Astrocyte of the spinal cord (primary cell): ENCODE measurements around the gene LMAN2.

Experiments used
- DNase-seq: peaks from one replicate; pipeline ENCODE4 v3.0.0; 2011; ENCODE audit warnings: low read depth, low spot score
- H3K4me3 ChIP-seq: 2 replicates; pipeline ENCODE4 v1.5.1; 2011; ENCODE audit warnings: low read depth, mild to moderate bottlenecking, low read length, moderate library complexity
- in situ Hi-C: cut with HindIII; loops from 2 replicates; pipeline ENCODE4 v1.10.0; 2017; ENCODE audit warnings: low sequenced_read_pairs
- TF ChIP-seq, protein P1 (sequence below): IDR thresholded peaks from 2 replicates; pipeline ENCODE4 v1.5.1; 2012; ENCODE audit warnings: low read depth, mild to moderate bottlenecking, low read length, inconsistent platforms

The LMAN2 gene

GRCh38 chr5:177296581-177296980 is 54.9 kb downstream of the LMAN2 start:
- no peak overlapping the region for H3K4me3 ChIP-seq

GRCh38 chr5:177295924-177296323 is 55.5 kb downstream of the LMAN2 start:
- no peak for DNase-seq
- TF ChIP-seq, protein P1, sequence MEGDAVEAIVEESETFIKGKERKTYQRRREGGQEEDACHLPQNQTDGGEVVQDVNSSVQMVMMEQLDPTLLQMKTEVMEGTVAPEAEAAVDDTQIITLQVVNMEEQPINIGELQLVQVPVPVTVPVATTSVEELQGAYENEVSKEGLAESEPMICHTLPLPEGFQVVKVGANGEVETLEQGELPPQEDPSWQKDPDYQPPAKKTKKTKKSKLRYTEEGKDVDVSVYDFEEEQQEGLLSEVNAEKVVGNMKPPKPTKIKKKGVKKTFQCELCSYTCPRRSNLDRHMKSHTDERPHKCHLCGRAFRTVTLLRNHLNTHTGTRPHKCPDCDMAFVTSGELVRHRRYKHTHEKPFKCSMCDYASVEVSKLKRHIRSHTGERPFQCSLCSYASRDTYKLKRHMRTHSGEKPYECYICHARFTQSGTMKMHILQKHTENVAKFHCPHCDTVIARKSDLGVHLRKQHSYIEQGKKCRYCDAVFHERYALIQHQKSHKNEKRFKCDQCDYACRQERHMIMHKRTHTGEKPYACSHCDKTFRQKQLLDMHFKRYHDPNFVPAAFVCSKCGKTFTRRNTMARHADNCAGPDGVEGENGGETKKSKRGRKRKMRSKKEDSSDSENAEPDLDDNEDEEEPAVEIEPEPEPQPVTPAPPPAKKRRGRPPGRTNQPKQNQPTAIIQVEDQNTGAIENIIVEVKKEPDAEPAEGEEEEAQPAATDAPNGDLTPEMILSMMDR, result no peak
- in situ Hi-C loops, result no loop called here
- H3K4me3 ChIP-seq, result no peak overlapping the region

More at GRCh38 chr5:177296581-177296980, 54.9 kb downstream of the LMAN2 start:
- DNase-seq, result no peak
- TF ChIP-seq, protein P1, result no peak
- in situ Hi-C loops, result no loop called here

GRCh38 chr5:177294632-177295031 is 56.8 kb downstream of the LMAN2 start:
- DNase-seq, result no peak
- in situ Hi-C loops, result no loop called here
- TF ChIP-seq, protein P1, result no peak
- H3K4me3 ChIP-seq, result no peak overlapping the region

GRCh38 chr5:177293819-177294581 is 57.5 kb downstream of the LMAN2 start:
- TF ChIP-seq, protein P1, result no peak
- no peak for DNase-seq
- no peak overlapping the region for H3K4me3 ChIP-seq
- in situ Hi-C loops, result no loop called here

DNA sequence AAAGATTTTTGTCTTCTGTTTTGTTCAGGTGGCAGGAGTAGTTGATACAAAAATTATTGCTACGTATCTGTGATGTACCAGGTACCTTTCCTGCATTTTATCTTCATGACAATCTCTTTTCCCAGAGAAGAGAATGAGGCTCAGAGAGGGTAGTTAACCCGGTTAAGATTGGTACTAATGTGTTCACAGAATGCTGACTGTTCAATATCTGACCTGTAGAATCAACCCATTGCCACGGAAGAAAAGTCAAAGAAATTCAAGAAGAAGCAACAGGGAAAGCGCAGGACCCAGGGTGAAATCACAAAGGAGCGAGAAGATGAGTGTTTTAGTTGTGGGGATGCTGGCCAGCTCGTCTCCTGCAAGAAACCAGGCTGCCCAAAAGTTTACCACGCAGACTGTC is 59.7 kb downstream of the LMAN2 start:
- TF ChIP-seq, protein P1, result no peak
- DNase-seq, result no peak
- H3K4me3 ChIP-seq, result no peak overlapping the region
- in situ Hi-C loops, result no loop called here

- TF ChIP-seq, protein P1, result no peak
- H3K4me3 ChIP-seq, result no peak overlapping the region
- no peak for DNase-seq
- in situ Hi-C loops, result no loop called here
Measured at GRCh38 chr5:177290816-177291596, 60.5 kb downstream of the LMAN2 start.
